Spleen (tissue), 7 donors: Measurements from ENCODE around the gene SLIT3.

Experiments used
- CTCF ChIP-seq, 11 experiments: fragments of 200-600 bp in 7 of 11; fragments of 450-650 bp in 4 of 11; sonication (generic) in 4 of 11; IDR thresholded peaks in 8 of 11; conservative IDR thresholded peaks in 3 of 11; 1 replicate in 7 of 11; 2 replicates in 4 of 11; pipeline versions ENCODE4 v1.4.0 to v1.8.0; 2016 to 2021; ENCODE audit warnings: antibody characterized with exemption in 11 of 11, inconsistent platforms in 4 of 11, mild to moderate bottlenecking in 1 of 11
- POLR2AphosphoS5 ChIP-seq, 3 donors: sonication (generic); formaldehyde crosslinking; IDR thresholded peaks; one replicate each; pipeline ENCODE4 v1.5.1; 2017; ENCODE audit warnings: antibody characterized with exemption in 3 of 3
- donor health status: DM: no; HTN: no; CAD: no; lungs with moderate emphysema.
- donor health status: DM: no; HTN: no; CAD: no.
- donor health status: DM: no; HTN: no; CAD: no.

GRCh38 chr5:169196059-169196458 lies 104.9 kb downstream of the SLIT3 start:
- TF ChIP-seq CTCF (IDR thresholded peaks at IDR 0.05 in 8 of 11, conservative IDR thresholded peaks at IDR 0.05 in 3 of 11) (no peak), POLR2AphosphoS5 (IDR thresholded peaks at IDR 0.05) (no peak)
